AG09319 (cell line): ENCODE measurements around the gene GLI3.
A peak's percentile ranks its signal among the peaks of the same experiment; 100 is the strongest.

Experiments
- DNase-seq: peaks from one replicate; pipeline ENCODE4 v3.0.0-alpha.2; 2010; ENCODE audit warnings: low read depth; ENCODE audit errors: extremely low read depth
- CTCF ChIP-seq: IDR thresholded peaks from 2 replicates; pipeline ENCODE4 v1.5.1; 2011; ENCODE audit warnings: low read depth, mild to moderate bottlenecking, inconsistent platforms, low read length, moderate library complexity

The GLI3 gene

DNA sequence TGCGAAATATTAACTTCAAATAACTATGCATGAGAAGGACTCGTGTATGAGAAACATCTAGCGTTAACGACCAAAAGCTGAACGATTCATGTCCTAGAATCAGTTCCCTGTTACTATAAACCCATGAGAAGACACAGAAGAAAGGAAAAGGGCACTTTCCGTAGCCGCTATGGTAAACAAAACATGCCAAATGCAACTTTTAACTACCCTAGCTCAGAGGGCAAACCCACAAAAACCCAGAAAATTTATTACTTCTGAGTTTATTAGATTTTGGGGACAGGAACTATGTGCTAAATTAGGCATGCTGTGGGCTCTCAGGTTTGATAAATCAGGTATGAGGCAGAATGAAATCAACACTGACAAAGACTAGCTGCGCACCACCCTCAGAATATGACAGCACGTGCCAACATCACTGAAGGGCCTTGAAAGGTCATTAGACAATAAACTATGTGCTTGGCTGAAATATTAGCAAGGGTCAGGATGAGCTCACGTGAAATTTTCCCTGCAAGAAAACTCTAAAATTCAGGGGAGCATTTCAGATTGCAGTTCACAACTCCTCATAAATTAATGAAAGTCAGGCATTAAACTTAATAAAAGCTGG, 102.6 kb downstream of the GLI3 start:
- no peak for TF ChIP-seq CTCF
- DNase-seq, result no peak

GRCh38 chr7:42133321-42133720, 103.7 kb downstream of the GLI3 start:
- DNase-seq, result no peak
- TF ChIP-seq CTCF, result no peak

GRCh38 chr7:42128703-42129102, 108.3 kb downstream of the GLI3 start:
- TF ChIP-seq CTCF, result peak; percentile 9
- no peak for DNase-seq

DNA sequence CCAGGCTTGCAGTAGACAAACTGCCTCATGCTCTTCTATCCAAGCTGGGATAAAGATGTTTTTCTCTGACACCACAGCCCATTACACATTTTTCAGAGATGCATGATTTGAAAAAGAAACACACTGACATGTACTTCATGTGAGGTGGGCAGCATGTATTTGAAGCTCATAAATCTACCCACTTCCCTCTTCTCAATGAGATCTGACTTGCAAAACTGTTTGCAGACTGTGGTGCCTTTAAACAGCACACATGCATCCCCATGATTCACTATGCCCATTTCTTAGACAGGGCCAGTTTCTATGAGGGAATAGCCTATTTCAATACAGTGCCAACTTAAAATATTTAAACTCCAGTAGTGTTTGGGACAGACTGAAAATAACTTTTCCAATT, 109.8 kb downstream of the GLI3 start:
- TF ChIP-seq CTCF, result no peak

DNA sequence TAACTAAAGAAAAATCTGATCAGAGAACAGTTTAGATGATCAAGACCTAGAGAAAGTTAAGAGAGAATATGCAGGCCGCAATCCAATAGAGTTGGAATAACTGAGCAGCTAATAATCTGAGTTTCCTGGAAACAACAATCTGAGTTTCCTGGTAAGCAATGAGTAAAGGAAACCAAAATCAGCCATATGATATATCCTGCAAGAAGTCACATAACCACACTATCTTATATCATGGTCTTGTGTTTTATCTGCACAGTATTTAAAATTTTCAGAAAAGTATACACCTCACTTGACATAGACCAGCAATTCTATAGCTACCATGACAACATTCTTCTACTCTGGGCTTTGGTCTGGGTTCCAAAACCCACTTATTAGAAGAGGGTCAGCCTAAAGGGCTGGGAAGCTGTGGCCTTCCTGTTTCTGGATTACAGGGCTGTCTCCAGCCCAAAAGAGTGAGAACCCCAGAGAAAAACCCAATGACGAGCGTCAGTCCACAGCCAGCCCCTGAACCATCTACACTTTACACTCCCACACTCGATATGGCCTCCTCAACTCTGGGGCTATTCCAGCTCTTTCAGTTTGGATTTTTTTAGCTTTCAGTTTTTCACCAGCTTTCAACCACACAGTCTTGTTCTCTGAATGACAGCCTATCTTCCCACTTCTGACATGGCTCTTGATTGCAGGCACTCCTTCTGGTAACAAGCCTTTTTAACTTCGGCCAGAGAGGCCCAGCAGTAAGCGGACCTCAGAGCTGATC, 110.4 kb downstream of the GLI3 start:
- TF ChIP-seq CTCF, result no peak
- no peak for DNase-seq

More for the DNA sequence above, 109.8 kb downstream of the GLI3 start:
- no peak for DNase-seq

DNA sequence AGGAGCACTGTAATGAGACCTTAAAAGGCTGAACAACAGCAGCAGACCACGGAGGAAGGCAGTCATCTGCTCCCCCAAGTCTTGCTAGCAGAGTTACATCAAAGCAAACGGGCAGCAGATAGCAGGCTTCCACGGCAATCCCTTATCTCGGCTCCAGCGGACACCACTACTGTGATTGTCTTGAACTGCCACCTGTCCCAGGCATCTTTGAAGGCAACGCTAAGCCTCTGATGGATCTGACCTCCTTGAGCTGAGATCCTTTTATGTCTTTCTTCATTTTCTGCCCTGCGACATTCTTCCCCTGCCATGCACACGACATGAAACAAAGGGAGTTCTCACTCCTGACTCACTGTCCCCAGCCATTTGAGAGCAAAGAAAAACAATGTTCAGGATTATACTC, 111.7 kb downstream of the GLI3 start:
- TF ChIP-seq CTCF, result no peak

DNA sequence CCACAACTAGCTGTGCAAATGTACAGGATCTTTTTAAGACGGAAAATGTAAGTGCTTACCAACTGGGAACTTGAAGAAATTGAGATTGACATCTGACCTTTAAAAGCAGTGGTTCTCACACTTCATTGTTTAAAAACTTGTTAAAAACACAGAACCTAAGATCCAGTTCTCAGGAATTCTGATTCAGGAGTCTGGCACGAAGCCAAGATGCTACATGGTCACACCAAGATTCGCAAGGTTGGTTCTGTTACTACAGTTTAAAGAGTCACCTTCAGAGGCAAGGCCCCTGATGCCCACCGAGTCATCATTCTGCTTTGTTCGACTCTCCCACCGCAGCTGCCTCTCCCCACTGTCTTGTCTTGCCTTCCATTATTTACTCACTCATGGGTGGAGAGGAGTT, 113.3 kb downstream of the GLI3 start:
- no peak for TF ChIP-seq CTCF
- DNase-seq, result no peak

More for the DNA sequence above, 111.7 kb downstream of the GLI3 start:
- no peak for DNase-seq
